Measurements from ENCODE around the gene HORMAD2. TPM values are rescaled to one million over a fixed set of nuclear protein-coding genes. Genes with fewer than 3 reads are reported as not detected.

Gene HORMAD2
- total RNA-seq: not detected

GRCh38 chr22:30079952-30080533, at the start of gene HORMAD2:
TSS of gene HORMAD2 (plus strand) at chr22:30080464. CDS start at chr22:30093953, 13,489 bp downstream.
- Histone ChIP-seq H3K36me3 (no peaks in the 10 kb centered on the region), H3K9me3 (no peaks in the 10 kb centered on the region), H3K4me3 (peak within 1 kb of the TSS in 1 of 2 donors; percentile 5), H3K4me1 (no peaks in the 10 kb centered on the region), H3K27me3 (no peaks in the 10 kb centered on the region), H3K27ac (no peak within 1 kb of the TSS)
- DNase-seq (ENCODE audit: low spot score in 2 of 2): no peak
- no peak for TF ChIP-seq CTCF (IDR thresholded peaks at IDR 0.05)
- intact Hi-C loops (cut with DNase I): no loop called here

GRCh38 chr22:30031328-30031727, 48.9 kb upstream of the HORMAD2 start:
- Histone ChIP-seq H3K4me1 (no peaks in the 10 kb centered on the region), H3K27ac (no peak overlapping the region), H3K27me3 (no peaks in the 10 kb centered on the region), H3K9me3 (no peaks in the 10 kb centered on the region), H3K36me3 (peaks cover 19 to 33% of the 10 kb centered on the region in 2 donors), H3K4me3 (no peak overlapping the region)
- intact Hi-C loops (cut with DNase I): no loop called here
- DNase-seq (ENCODE audit: low spot score in 2 of 2): no peak
- TF ChIP-seq CTCF (IDR thresholded peaks at IDR 0.05): no peak

- H3K9me3 ChIP-seq: no peaks in the 10 kb centered on the region
- no peaks in the 10 kb centered on the region for H3K4me1 ChIP-seq
- no peaks in the 10 kb centered on the region for H3K27me3 ChIP-seq
- no peak overlapping the region for H3K27ac ChIP-seq
- TF ChIP-seq CTCF (IDR thresholded peaks at IDR 0.05): no peak
- intact Hi-C loops (cut with DNase I): no loop called here
- H3K4me3 ChIP-seq: no peak overlapping the region
- no peak for DNase-seq (ENCODE audit: low spot score in 2 of 2)
- peaks cover 14 to 27% of the 10 kb centered on the region in 2 donors for H3K36me3 ChIP-seq
These were observed 48.4 kb upstream of the HORMAD2 start for GRCh38 chr22:30031764-30032455.

GRCh38 chr22:30033137-30033536, 47.1 kb upstream of the HORMAD2 start:
- Histone ChIP-seq H3K9me3 (no peaks in the 10 kb centered on the region), H3K36me3 (peaks cover 7 to 16% of the 10 kb centered on the region in 2 donors), H3K4me3 (no peak overlapping the region), H3K27me3 (no peaks in the 10 kb centered on the region), H3K4me1 (no peaks in the 10 kb centered on the region), H3K27ac (no peak overlapping the region)
- no peak for TF ChIP-seq CTCF (IDR thresholded peaks at IDR 0.05)
- intact Hi-C loops (cut with DNase I): no loop called here
- no peak for DNase-seq (ENCODE audit: low spot score in 2 of 2)

- Histone ChIP-seq H3K27me3 (no peaks in the 10 kb centered on the region), H3K9me3 (no peaks in the 10 kb centered on the region), H3K27ac (no peak overlapping the region), H3K4me1 (no peaks in the 10 kb centered on the region), H3K36me3 (peaks cover 0 to 10% of the 10 kb centered on the region in 2 donors), H3K4me3 (no peak overlapping the region)
- TF ChIP-seq CTCF (IDR thresholded peaks at IDR 0.05): no peak
- intact Hi-C loops (cut with DNase I): no loop called here
- DNase-seq (ENCODE audit: low spot score in 2 of 2): no peak
These were observed 46.4 kb upstream of the HORMAD2 start for GRCh38 chr22:30033901-30034300.
